Measurements from ENCODE around the gene PLEKHN1.

DNA sequence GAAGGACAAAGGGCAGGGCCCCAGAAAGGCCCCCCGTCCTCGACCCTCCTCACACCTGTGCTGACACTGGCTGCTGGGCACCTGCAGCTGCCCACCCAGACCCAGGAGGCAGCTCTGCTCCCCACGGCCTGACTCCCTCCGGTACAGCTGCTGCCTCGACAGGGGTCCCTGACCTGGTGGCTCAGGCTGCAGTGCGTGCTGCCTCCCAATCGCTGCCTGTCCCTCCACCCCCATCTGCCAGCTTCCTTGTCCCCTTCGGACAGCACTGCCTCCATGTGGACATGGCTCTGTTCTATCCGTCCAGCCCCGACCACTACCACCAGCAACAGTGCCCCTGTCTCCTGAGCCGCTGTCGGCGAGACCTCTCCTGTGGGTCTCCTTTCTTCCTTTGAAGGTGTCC is 11.4 kb upstream of the PLEKHN1 start:
- TF ChIP-seq CTCF (IDR thresholded peaks at IDR 0.05): no peak
- no peak for TF ChIP-seq POLR2AphosphoS5 (IDR thresholded peaks at IDR 0.05)
- TF ChIP-seq EP300 (IDR thresholded peaks at IDR 0.05): no peak
